ENCODE results near the gene FGF19. TPM values are rescaled to one million over a fixed set of nuclear protein-coding genes. Genes with fewer than 3 reads are reported as not detected.

Gene FGF19
- total RNA-seq, 2 experiments from 2014 or later, result not detected

DNA sequence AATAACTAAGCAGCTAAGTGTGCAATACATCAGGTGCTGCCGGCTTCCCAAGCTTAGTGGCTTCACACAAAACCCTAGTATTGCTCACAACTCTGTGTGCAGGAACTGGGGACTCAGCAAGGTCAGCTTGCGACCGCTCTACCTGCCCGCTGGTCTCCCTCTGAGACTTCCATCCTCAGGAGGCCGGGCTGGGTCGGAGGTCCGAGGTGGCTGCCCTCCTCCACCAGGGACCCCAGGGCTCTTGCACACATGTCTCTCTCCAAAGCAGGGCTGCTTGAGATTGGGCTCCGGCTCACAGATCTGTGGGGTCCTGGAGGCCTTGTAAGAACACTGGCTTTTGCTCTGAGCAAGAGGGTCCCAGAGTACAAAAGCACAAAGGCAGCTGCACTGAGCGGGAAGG, 25.4 kb upstream of the FGF19 start:
- Mint-ChIP-seq H3K27me3 (peaks cover 65% of the 10 kb centered on the region), H3K4me3 (no peak overlapping the region), H3K9me3 (peaks cover 8% of the 10 kb centered on the region), H3K4me1 (no peaks in the 10 kb centered on the region), H3K36me3 (no peaks in the 10 kb centered on the region), H3K27ac (no peak overlapping the region)
- DNase-seq, result no peak

DNA sequence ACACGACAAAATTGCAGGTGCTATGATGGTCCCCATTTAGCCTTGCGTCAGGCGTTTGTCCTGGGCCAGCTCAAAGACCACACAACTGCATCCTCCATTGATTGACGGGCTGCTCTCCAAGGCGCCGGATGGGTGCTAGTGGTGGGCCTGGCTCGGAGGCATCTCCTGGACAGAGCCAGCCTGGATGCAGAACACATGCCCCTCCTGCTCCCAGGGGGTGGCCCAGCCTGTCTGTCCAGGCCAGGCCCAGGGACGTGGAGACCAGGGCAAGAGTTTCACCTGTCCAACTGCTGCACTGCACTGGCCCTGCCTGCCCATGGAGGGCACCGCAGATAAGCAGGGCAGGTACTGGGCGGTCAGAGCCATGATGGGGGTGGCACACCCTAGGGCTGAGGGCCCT, 23.4 kb upstream of the FGF19 start:
- peaks cover 67% of the 10 kb centered on the region for H3K27me3 Mint-ChIP-seq
- no peak overlapping the region for H3K4me3 Mint-ChIP-seq
- DNase-seq, result no peak
- H3K36me3 Mint-ChIP-seq, result no peaks in the 10 kb centered on the region
- H3K9me3 Mint-ChIP-seq, result no peaks in the 10 kb centered on the region
- no peak overlapping the region for H3K27ac Mint-ChIP-seq
- no peaks in the 10 kb centered on the region for H3K4me1 Mint-ChIP-seq

DNA sequence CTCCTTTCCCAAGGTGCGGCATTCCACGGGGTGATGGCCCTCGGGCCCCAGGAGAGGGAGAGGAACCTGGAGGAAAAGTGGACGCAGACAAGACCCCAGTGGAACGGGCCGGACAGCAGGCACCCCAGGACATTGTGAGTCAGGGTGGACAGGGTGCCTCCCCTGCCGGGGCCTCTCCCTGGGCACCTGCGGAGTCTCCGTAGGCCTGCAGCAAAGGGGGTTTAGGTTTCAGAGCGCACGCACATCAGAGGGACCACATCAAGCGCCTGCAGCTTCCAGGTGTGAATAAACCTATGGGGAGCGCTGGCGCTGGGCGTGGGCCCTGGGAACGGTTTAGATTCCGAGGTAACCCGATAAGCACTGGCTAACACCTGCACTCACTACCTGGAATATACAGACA, 22.7 kb upstream of the FGF19 start:
- no peak overlapping the region for H3K4me3 Mint-ChIP-seq
- peaks cover 67% of the 10 kb centered on the region for H3K27me3 Mint-ChIP-seq
- no peaks in the 10 kb centered on the region for H3K36me3 Mint-ChIP-seq
- H3K9me3 Mint-ChIP-seq, result no peaks in the 10 kb centered on the region
- DNase-seq, result no peak
- H3K27ac Mint-ChIP-seq, result no peak overlapping the region
- no peaks in the 10 kb centered on the region for H3K4me1 Mint-ChIP-seq

DNA sequence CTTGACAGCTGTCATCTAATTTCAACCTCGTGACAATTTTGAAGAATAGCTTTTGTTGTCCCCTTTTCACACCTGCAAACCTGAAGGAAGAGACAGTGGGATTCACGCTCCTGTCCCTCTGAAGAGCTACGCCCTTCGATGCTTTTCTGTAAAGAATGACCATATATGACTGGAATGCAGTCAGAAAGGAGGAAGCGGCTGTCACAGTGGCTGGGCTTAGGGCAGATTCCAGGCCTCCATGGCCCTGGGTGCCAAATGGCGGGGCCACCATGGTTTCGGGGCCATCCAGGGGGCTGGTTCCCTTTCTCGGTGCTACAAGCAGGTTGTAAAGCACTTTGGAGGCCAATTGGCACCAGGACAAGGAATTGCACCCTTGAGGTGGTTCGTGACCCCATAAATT, 22.2 kb upstream of the FGF19 start:
- Mint-ChIP-seq H3K27me3 (peaks cover 71% of the 10 kb centered on the region), H3K4me3 (no peak overlapping the region), H3K27ac (no peak overlapping the region), H3K4me1 (no peaks in the 10 kb centered on the region), H3K9me3 (no peaks in the 10 kb centered on the region), H3K36me3 (no peaks in the 10 kb centered on the region)
- DNase-seq, result no peak

DNA sequence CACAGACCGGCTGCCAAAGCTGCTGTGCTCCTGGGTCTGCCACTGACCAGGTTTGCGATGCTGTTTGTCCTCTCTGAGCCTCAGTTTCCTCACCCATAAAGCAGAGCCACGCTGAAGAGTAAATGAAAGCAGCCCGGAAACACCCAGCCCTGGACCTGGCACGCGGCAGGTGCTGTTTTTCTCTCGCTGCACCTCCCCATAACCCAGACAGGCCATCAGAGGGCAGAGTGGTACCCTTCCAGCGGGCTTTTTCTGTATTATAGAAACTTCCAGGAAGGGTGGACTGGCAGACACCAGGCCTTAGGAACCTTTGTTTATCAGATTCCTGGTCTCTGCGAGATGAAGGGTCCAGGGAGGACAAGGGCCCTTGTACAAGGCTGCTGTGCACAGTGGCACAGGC, 17.9 kb upstream of the FGF19 start:
- H3K36me3 Mint-ChIP-seq, result no peaks in the 10 kb centered on the region
- H3K4me3 Mint-ChIP-seq, result no peak overlapping the region
- no peak for DNase-seq
- no peaks in the 10 kb centered on the region for H3K4me1 Mint-ChIP-seq
- no peaks in the 10 kb centered on the region for H3K9me3 Mint-ChIP-seq
- peaks cover 83% of the 10 kb centered on the region for H3K27me3 Mint-ChIP-seq
- no peak overlapping the region for H3K27ac Mint-ChIP-seq

DNA sequence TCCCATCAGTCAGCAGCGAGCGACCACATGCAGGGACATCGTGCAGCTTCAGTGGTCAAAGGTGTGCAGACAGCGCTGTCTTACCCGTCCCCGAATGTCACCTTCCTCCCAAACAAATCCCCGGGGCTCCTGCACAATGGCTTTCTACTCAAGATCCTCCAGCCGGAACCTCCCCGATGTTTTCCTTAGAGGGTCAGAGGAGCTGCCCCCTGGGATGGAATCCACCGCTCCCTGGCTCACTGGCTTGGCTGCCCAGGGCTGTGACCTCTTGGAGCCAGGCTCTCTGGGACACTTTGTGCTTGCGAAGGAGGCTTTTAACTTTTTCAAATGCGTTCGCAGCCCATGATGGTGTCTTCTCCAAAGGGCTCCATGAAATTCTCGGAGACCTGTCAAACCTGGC, 17.3 kb upstream of the FGF19 start:
- Mint-ChIP-seq H3K4me3 (no peak overlapping the region), H3K27me3 (peaks cover 78% of the 10 kb centered on the region), H3K9me3 (no peaks in the 10 kb centered on the region), H3K27ac (no peak overlapping the region), H3K4me1 (no peaks in the 10 kb centered on the region), H3K36me3 (no peaks in the 10 kb centered on the region)
- DNase-seq, result no peak

DNA sequence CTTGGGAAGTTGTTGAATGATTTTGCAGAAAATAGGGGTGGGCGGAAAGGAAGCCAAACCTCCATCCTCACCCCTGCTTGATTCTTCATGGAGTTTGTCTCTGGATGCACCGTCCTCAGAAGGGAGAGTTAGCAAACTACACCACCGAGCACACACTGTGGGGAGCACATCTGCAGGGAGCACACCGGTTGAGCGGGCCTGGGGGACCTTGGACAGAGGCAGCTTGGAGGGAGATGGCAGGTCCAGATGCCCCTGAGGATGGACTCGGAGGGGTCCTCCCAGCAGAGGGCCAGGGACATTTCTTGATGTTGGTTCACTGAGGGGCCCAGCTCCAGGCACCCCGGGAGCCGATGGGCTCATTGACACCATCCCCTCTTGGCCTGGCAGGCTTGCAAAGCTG, 15.1 kb upstream of the FGF19 start:
- no peaks in the 10 kb centered on the region for H3K36me3 Mint-ChIP-seq
- H3K27ac Mint-ChIP-seq, result no peak overlapping the region
- H3K27me3 Mint-ChIP-seq, result peaks cover 63% of the 10 kb centered on the region
- no peaks in the 10 kb centered on the region for H3K9me3 Mint-ChIP-seq
- H3K4me1 Mint-ChIP-seq, result no peaks in the 10 kb centered on the region
- DNase-seq, result no peak
- H3K4me3 Mint-ChIP-seq, result no peak overlapping the region

DNA sequence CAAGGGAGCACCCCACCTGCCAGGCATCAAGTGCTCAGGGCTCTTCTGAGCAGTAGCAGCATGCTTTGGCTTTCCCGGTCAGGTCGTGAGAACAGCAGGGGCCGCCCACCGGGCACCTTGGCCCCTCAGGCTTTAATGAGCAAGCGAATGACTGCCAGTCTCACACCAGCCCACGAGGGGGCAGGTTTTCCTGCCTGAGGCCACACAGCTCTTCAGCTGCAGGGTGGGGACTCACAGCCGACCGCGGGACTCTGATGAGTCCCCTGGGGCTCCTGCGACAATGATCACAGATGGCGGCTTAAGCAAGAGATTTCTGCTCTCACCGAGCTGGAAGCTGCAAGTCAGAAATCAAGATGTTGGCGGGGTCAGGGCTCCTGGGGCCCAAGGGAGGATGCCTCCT, 14.3 kb upstream of the FGF19 start:
- Mint-ChIP-seq H3K4me1 (no peaks in the 10 kb centered on the region), H3K36me3 (no peaks in the 10 kb centered on the region), H3K27ac (no peak overlapping the region), H3K9me3 (no peaks in the 10 kb centered on the region), H3K27me3 (peaks cover 61% of the 10 kb centered on the region), H3K4me3 (no peak overlapping the region)
- DNase-seq, result peak; percentile 42

DNA sequence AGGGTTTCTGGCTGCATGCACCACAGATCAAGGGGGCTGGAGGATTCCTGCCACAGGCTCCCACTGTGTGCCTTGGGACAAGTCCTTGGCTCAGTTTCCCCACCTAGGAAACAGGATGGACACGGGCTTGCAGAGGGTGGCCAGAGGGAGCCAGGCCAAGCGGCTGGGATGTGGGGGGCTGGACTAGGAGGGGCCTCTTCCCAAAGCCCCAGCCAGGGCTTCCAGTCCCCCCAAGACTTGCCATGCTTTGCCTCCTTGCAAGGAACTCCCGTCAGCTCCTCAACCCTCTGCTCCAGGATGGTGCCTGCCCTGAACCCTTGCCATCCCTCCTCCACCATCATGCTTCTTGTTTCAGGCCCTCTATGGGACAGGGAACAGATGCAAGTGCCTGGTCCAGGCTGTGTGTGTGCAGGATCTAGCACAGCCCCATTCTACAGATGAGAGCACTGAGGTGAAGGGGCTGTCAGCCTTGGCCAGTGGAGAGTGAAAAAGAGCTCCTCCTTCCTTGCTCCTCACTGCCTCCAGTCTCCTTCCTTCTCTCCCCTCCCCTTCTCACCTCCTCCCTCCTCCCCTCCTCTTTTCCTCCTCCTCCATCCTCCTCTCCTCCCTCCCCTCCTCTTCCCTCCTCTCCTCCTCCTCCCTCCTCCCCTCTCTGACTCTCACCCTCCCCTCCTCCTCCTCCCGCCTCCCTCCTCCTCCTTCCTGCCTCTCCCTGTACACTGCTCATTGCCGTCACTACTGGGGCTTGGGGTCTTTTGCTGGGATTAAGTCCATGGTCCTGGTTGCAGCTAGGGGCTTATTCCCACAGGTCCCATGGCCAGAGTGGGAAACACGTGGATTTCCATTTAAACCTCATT, 13.3 kb upstream of the FGF19 start:
- Mint-ChIP-seq H3K36me3 (peaks cover 1% of the 10 kb centered on the region), H3K27ac (no peak overlapping the region), H3K27me3 (peaks cover 57% of the 10 kb centered on the region), H3K9me3 (peaks cover 3% of the 10 kb centered on the region), H3K4me1 (peaks cover 3% of the 10 kb centered on the region), H3K4me3 (no peak overlapping the region)
- DNase-seq, result no peak

DNA sequence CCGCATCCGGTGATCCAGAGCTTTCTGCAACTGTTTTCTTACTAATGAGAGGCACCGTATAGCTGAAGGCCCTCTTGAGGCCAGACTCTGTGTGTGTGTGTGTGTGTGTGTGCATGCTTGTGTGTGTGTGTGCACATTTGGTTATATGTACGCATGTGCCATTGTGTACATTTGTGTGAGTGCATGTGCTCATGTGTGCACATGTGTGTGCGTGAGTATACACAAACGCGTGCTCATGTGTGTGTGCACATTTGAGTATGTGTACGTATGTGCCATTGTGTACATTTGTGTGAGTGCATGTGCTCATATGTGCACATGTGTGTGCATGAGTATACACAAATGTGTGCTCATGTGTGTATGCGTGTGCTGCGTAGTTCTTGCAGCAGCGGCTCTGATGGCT, 12.3 kb upstream of the FGF19 start:
- Mint-ChIP-seq H3K27ac (no peak overlapping the region), H3K9me3 (peaks cover 7% of the 10 kb centered on the region), H3K4me1 (peaks cover 10% of the 10 kb centered on the region), H3K27me3 (peaks cover 47% of the 10 kb centered on the region), H3K36me3 (peaks cover 5% of the 10 kb centered on the region), H3K4me3 (no peak overlapping the region)
- DNase-seq, result no peak

DNA sequence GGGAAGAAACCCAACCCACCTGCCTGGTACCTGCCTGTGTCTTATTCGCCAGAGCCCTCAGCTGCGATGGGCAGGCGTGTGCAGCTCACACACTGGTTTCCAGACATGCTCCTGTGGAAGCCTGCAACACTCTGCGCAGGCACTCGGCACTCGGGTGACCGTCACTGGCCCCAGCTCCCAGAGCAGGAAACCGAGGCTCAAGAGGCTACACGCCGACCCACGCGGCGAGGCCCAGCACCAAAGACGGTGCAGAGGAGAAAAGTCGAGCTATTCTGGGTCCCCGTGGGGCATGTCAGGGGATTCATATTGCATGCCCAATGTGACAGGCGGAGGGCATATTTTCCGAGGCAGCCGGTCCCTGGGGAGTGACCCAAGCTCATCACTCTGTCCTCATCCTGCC, 11.6 kb upstream of the FGF19 start:
- Mint-ChIP-seq H3K27ac (no peak overlapping the region), H3K36me3 (peaks cover 5% of the 10 kb centered on the region), H3K4me1 (peaks cover 10% of the 10 kb centered on the region), H3K4me3 (no peak overlapping the region), H3K27me3 (peaks cover 40% of the 10 kb centered on the region), H3K9me3 (peaks cover 7% of the 10 kb centered on the region)
- DNase-seq, result no peak

DNA sequence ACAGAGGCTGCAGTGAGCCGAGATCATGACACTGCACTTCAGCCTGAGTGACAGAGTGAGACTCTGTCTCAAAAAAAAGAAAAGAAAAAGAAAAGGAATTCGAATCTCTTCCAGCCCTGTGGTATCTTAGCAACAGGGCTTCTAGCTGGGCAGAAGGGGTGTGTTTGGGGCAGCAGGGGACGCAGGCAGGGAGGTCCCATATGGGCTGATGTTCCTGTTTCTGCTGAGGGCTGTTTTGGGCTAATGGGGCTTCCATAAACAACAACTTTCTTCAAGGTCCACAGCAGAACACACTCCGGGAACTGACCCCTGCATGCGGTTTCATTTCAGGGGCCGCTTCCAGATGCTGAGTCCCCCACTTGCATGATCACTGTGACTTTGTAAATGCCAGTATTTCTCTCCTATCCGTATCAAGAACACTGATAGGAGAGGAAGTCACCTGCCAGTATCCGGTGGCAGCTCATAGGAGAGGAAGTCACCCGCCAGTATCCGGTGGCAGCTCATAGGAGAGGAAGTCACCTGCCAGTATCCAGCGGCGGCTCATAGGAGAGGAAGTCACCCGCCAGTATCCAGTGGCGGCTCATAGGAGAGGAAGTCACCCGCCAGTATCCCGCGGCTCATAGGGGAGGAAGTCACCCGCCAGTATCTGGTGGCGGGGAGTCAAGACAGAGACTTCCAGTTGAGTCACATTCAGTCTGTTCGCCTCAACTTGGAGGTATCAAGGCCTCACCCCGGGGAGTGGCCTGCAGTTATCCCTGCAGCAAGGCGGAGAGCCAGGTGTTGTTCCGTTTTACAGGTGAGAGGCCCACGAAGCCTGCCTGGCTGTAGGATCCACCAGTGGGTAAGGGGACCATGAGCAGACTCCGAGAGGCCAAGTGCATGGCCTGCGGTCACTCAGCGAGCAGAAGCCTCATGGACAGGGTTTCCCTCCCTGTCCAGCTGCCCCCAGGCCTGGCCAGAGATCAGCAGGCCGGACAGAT, 8.3 kb upstream of the FGF19 start:
- H3K27ac Mint-ChIP-seq, result peak overlapping the region; percentile 29
- H3K36me3 Mint-ChIP-seq, result peaks cover 5% of the 10 kb centered on the region
- no peak for DNase-seq
- H3K27me3 Mint-ChIP-seq, result peaks cover 14% of the 10 kb centered on the region
- peaks cover 7% of the 10 kb centered on the region for H3K9me3 Mint-ChIP-seq
- H3K4me3 Mint-ChIP-seq, result peak overlapping the region; percentile 57
- H3K4me1 Mint-ChIP-seq, result peaks cover 10% of the 10 kb centered on the region

DNA sequence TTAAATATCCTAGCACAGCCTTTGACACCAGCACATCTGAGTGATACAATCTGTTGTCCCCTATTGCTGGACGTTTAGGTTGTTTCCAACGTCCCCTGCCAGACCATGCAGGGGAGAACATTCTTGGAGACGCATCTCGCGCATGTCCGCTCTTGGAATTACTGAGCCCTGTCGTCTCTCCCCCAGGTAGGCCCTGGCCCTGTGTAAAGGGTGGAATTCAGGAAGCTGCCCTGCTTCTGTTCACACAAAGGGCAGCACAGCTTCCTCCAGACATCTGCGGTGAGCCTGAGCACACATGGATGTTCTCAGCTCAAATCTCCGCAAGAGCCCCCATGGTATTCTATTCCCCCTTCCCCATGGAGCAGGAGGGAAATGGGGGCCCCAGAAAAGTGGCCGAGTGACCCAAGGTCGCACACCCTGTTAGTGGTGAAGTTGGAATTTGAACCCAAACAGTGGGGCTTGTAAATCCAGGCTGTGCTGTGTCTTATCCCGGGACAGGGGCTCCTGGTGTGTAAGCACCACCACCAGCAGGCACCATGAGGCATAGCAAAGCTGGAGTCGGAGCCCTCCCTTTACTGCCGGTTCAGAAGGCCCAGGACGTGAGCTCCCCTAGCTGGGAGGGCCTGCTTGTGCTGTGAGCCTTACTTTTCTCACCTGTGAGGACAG, 5.0 kb upstream of the FGF19 start:
- Mint-ChIP-seq H3K9me3 (peaks cover 7% of the 10 kb centered on the region), H3K36me3 (peaks cover 5% of the 10 kb centered on the region), H3K4me3 (no peak overlapping the region), H3K4me1 (peaks cover 17% of the 10 kb centered on the region), H3K27ac (no peak overlapping the region), H3K27me3 (peaks cover 42% of the 10 kb centered on the region)
- DNase-seq, result no peak

DNA sequence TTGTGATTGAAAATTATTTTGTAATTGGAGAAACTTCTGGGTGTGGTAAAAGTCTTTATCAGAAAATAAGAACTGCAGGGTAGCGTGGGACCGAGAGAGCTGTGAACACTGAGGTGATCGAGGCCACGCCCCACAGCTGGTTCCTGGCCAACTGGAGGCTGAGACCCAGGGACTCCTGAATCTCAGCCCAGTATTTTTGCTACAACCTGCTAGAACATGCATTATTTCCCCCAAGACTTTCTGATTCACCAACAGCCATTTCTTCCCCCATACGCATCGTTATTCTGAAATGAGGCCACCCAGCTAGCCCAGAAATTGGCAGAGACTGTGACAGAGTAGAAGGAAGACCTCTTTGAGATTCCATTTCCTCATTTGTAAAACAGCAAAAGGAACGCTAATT, 3.4 kb upstream of the FGF19 start:
- no peak overlapping the region for H3K27ac Mint-ChIP-seq
- no peak overlapping the region for H3K4me3 Mint-ChIP-seq

More for the DNA sequence above, 3.4 kb upstream of the FGF19 start:
- H3K27me3 Mint-ChIP-seq, result peaks cover 47% of the 10 kb centered on the region
- H3K9me3 Mint-ChIP-seq, result peaks cover 5% of the 10 kb centered on the region
- peaks cover 4% of the 10 kb centered on the region for H3K36me3 Mint-ChIP-seq
- peaks cover 14% of the 10 kb centered on the region for H3K4me1 Mint-ChIP-seq
- DNase-seq, result no peak

Data from activated naive CD8-positive, alpha-beta T cell treated with anti-CD3 and anti-CD28 coated beads for 36 hours (primary cell).